K562 (cell line): ENCODE results near the gene SMG1. TPM values are rescaled to one million over a fixed set of nuclear protein-coding genes. Genes with fewer than 3 reads are reported as not detected.

Source experiments
- C11orf30 ChIP-seq: fragments of 450-650 bp; IDR thresholded peaks from 2 replicates; pipeline ENCODE4 v1.6.1; 2016; ENCODE audit warnings: low read depth, mild to moderate bottlenecking
- CBX1 ChIP-seq: sonication (generic); IDR thresholded peaks from 2 replicates; pipeline ENCODE4 v1.6.1; 2016; ENCODE audit warnings: antibody characterized with exemption, low read depth, mild to moderate bottlenecking
- CREB1 ChIP-seq, 2 experiments: sonication (generic) in 1 of 2; formaldehyde crosslinking in 1 of 2; IDR thresholded peaks; 2 replicates each; pipeline versions ENCODE4 v1.6.1 to v1.8.0; 2012 to 2022; ENCODE audit warnings: inconsistent platforms in 1 of 2, mild to moderate bottlenecking in 1 of 2, missing genetic modification reagents in 1 of 2, moderate library complexity in 1 of 2
- HINFP ChIP-seq: fragments of 450-650 bp; conservative IDR thresholded peaks from 2 replicates; pipeline ENCODE4 v1.6.1; 2016; ENCODE audit warnings: missing genetic modification characterization, low read depth, mild to moderate bottlenecking, control low read depth, missing compliant biosample characterization
- HMGXB4 ChIP-seq: sonication (generic); formaldehyde crosslinking; IDR thresholded peaks from 2 replicates; pipeline ENCODE4 v1.8.1; 2023; ENCODE audit warnings: mild to moderate bottlenecking, missing genetic modification reagents
- HOXB6 ChIP-seq: fragments of 250-450 bp; sonication (Bioruptor Pico); IDR thresholded peaks from 2 replicates; pipeline ENCODE4 v1.5.1; 2022; ENCODE audit warnings: mild to moderate bottlenecking, borderline replicate concordance
- KLF16 ChIP-seq: IDR thresholded peaks from 2 replicates; pipeline ENCODE4 v1.6.1; 2016; ENCODE audit warnings: antibody characterized with exemption
- NFYB ChIP-seq: IDR thresholded peaks from 2 replicates; pipeline ENCODE4 v1.6.1; 2011; ENCODE audit warnings: mild to moderate bottlenecking, moderate library complexity; ENCODE audit not compliant: insufficient read length; ENCODE audit errors: extremely low read depth
- PCBP1 ChIP-seq: fragments of 200-400 bp; formaldehyde crosslinking; IDR thresholded peaks from 2 replicates; pipeline ENCODE4 v1.6.1; 2018; ENCODE audit warnings: mild to moderate bottlenecking, low read depth, low read length; ENCODE audit not compliant: poor library complexity, severe bottlenecking
- POLR2B ChIP-seq: fragments of 450-650 bp; IDR thresholded peaks from 2 replicates; pipeline ENCODE4 v1.6.1; 2018; ENCODE audit warnings: low read depth; ENCODE audit not compliant: partially characterized antibody
- POLR3A ChIP-seq: IDR thresholded peaks from 2 replicates; pipeline ENCODE4 v1.6.1; 2011; ENCODE audit warnings: borderline replicate concordance, mild to moderate bottlenecking, moderate library complexity; ENCODE audit not compliant: insufficient read length, insufficient read depth; ENCODE audit errors: extremely low read depth
- PTRF ChIP-seq: fragments of 450-650 bp; IDR thresholded peaks from 2 replicates; pipeline ENCODE4 v1.6.1; 2016; ENCODE audit warnings: mild to moderate bottlenecking, missing genetic modification characterization, missing compliant biosample characterization
- SMAD1 ChIP-seq: fragments of 150-350 bp; IDR thresholded peaks from 2 replicates; pipeline ENCODE4 v1.6.1; 2014; ENCODE audit warnings: low read length, low read depth; ENCODE audit not compliant: partially characterized antibody
- TEAD4 ChIP-seq, 2 experiments: sonication (generic) in 1 of 2; formaldehyde crosslinking in 1 of 2; IDR thresholded peaks; 2 replicates each; pipeline versions ENCODE4 v1.6.1 to v1.8.0; 2012 to 2022; ENCODE audit warnings: borderline replicate concordance in 1 of 2, inconsistent platforms in 1 of 2, low read length in 1 of 2, mild to moderate bottlenecking in 1 of 2, missing genetic modification reagents in 1 of 2
- VEZF1 ChIP-seq: fragments of 200-800 bp; sonication (Bioruptor generic); IDR thresholded peaks from 2 replicates; pipeline ENCODE4 v1.6.1; 2017; ENCODE audit warnings: missing genetic modification characterization, missing compliant biosample characterization
- ZNF12 ChIP-seq: sonication (generic); formaldehyde crosslinking; IDR thresholded peaks from 2 replicates; pipeline ENCODE4 v1.4.0; 2020; ENCODE audit warnings: mild to moderate bottlenecking, missing genetic modification reagents
- ZNF124 ChIP-seq: sonication (generic); formaldehyde crosslinking; IDR thresholded peaks from 2 replicates; pipeline ENCODE4 v1.8.1; 2022; ENCODE audit warnings: missing genetic modification reagents
- ZNF644 ChIP-seq: fragments of 200-800 bp; sonication (Bioruptor generic); IDR thresholded peaks from 2 replicates; pipeline ENCODE4 v1.6.1; 2016; ENCODE audit warnings: low read depth, missing genetic modification characterization, missing compliant biosample characterization
- polyA plus RNA-seq, 8 experiments: library from polyadenylated mRNA; depleted of rRNA in 4 of 8; stranded (reverse) in 5 of 8; unstranded in 3 of 8; fragments of >200 nt; fragmentation: Nextera tagmentation in 2 of 8; fragmentation: Illumina TruSeq in 1 of 8; extraction: Ambion mirVana in 2 of 8; extraction: Trizol in 1 of 8; gene quantifications; 2 replicates each; pipeline versions ENCODE4 v1.2.1 to v1.2.3, GENCODE V29; 2011 to 2014; ENCODE audit warnings: inconsistent platforms in 1 of 8, missing spikeins in 1 of 8
- total RNA-seq, 7 experiments: library from RNA; depleted of rRNA in 6 of 7; stranded (reverse); fragments of >200 nt in 6 of 7; fragmentation: Illumina TruSeq in 2 of 7; extraction: Trizol in 2 of 7; gene quantifications; 2 replicates each; pipeline versions ENCODE4 v1.2.1 to v1.2.3, GENCODE V29; 2011 to 2021; ENCODE audit warnings: low replicate concordance in 1 of 7
- TF ChIP-seq, protein P1 (sequence below), 2 experiments: fragments of 200-800 bp in 1 of 2; sonication (Bioruptor generic) in 1 of 2; sonication (generic) in 1 of 2; formaldehyde crosslinking in 1 of 2; IDR thresholded peaks in 1 of 2; conservative IDR thresholded peaks in 1 of 2; 2 replicates each; pipeline versions ENCODE4 v1.5.0 to v1.6.1; 2016 to 2020; ENCODE audit warnings: missing compliant biosample characterization in 1 of 2, missing genetic modification characterization in 1 of 2, missing genetic modification reagents in 1 of 2

SMG1 gene
- total and polyA plus RNA-seq, 9 of the 15 experiments (the other 6 are each of a cell fraction or from before 2014, with no cell fraction given) = 3.4 to 54.8 (median 32.0) TPM

DNA sequence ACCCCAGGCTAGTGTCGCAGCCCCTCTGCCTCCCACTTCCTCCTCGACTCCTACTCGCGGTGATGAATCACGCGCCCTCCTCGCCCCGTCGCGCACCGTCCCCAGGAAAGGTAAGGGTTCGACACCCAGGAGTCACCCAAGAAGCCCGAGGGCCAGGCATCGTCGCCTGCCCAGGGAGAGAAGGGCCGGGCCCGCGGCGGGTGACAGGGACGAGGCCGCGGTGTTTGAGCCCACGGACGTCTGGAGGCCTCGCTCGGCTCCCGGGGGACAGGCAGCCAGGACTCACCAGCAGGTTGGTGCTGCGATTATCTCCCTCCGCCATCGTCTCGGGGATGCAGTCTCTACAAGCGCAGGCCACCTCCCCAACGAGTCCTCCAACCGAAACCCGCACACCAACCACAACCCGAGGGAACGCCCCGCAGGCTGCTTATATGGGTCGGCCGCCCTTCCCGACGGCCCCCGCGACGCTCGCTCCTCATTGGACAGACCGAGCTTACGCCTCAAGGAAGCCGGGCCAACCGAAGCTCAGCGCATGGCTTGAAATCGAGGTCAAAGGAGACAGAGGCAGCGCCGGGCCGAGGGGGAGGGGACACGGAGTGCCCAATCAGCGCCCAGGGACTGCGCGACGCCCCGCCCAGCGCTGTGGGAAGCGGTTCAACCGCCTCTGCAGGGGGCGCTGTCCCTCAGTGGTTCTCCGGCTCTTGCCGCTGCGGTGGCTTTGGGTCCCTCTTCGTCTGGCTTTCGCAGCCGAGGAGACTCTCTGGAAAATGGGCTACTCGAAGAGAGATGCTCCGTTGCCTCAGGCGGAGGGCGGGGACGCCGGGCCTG, 124.8 kb downstream of the SMG1 start, which contains the start of gene ARL6IP1 (continued):
- peak; percentile 65; the same call in 1 of the 2 replicates for TF ChIP-seq HMGXB4 (CRISPR knock-in tag)
- TF ChIP-seq KLF16 = peak; percentile 26; the same call in 1 of the 2 replicates
- no peak; the same call in 1 of the 2 replicates for TF ChIP-seq ZNF12 (CRISPR knock-in tag)
- TF ChIP-seq ZNF644 = no peak
- no peak for TF ChIP-seq POLR3A
- no peak for TF ChIP-seq PTRF
- TF ChIP-seq HINFP = no peak
- peak; percentile 88 for TF ChIP-seq NFYB
- 0 out of 2 replicates have a peak, but pooled peaks have one; percentile 22 for TF ChIP-seq TEAD4 (IDR thresholded peaks at IDR 0.05; ENCODE audit: low read length)
- no peak for TF ChIP-seq TEAD4 (CRISPR knock-in tag; IDR thresholded peaks at IDR 0.05; ENCODE audit: borderline replicate concordance)
- no peak for TF ChIP-seq ZNF124 (CRISPR knock-in tag)
- TF ChIP-seq HOXB6 (CRISPR knock-in tag) = no peak
- peak; percentile 66 for TF ChIP-seq VEZF1 (CRISPR knock-in tag)
- TF ChIP-seq PCBP1 = peak; percentile 89
- peak; percentile 54; the same call in 1 of the 2 replicates for TF ChIP-seq CREB1 (IDR thresholded peaks at IDR 0.05)
- peak; percentile 72 for TF ChIP-seq CREB1 (CRISPR knock-in tag; IDR thresholded peaks at IDR 0.05)
- TF ChIP-seq, protein P1, sequence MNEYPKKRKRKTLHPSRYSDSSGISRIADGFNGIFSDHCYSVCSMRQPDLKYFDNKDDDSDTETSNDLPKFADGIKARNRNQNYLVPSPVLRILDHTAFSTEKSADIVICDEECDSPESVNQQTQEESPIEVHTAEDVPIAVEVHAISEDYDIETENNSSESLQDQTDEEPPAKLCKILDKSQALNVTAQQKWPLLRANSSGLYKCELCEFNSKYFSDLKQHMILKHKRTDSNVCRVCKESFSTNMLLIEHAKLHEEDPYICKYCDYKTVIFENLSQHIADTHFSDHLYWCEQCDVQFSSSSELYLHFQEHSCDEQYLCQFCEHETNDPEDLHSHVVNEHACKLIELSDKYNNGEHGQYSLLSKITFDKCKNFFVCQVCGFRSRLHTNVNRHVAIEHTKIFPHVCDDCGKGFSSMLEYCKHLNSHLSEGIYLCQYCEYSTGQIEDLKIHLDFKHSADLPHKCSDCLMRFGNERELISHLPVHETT (CRISPR knock-in tag; conservative IDR thresholded peaks at IDR 0.05 in 1 of 2, IDR thresholded peaks at IDR 0.05 in 1 of 2) = no peak; a peak in 1 of 4 replicates
- peak; percentile 99 for TF ChIP-seq POLR2B
- peak; percentile 59 for TF ChIP-seq C11orf30
- peak; percentile 99 for TF ChIP-seq CBX1
- TF ChIP-seq SMAD1 = peak; percentile 71
